GM19395 (cell line): Measurements from ENCODE around the gene RNU6-7.

ENCODE experiments used
- ATAC-seq: cut with Tn5 transposase; IDR thresholded peaks from one replicate; pipeline ENCODE4 v1.9.1; 2021; ENCODE audit warnings: mild to moderate bottlenecking, moderate library complexity; ENCODE audit not compliant: unreplicated experiment

Gene RNU6-7

GRCh38 chr14:32201816-32202490 is at the start of gene RNU6-7:
TSS of gene RNU6-7 (plus strand) at chr14:32202045.
- no peak for ATAC-seq

GRCh38 chr14:32166029-32166428 is 35.8 kb upstream of the RNU6-7 start:
- ATAC-seq = no peak

- ATAC-seq = no peak
Measured at GRCh38 chr14:32166924-32167323, 34.9 kb upstream of the RNU6-7 start.

GRCh38 chr14:32167907-32168306 is 33.9 kb upstream of the RNU6-7 start:
- ATAC-seq = no peak

GRCh38 chr14:32169191-32169590 is 32.7 kb upstream of the RNU6-7 start:
- ATAC-seq = no peak

GRCh38 chr14:32171469-32171868 is 30.4 kb upstream of the RNU6-7 start:
- no peak for ATAC-seq

- ATAC-seq = no peak
Measured at GRCh38 chr14:32183151-32184058, 18.4 kb upstream of the RNU6-7 start.

GRCh38 chr14:32185097-32185496 is 16.7 kb upstream of the RNU6-7 start:
- no peak for ATAC-seq

- ATAC-seq = peak; percentile 69
Measured at GRCh38 chr14:32186248-32186647, 15.6 kb upstream of the RNU6-7 start.

GRCh38 chr14:32189811-32190210 is 12.0 kb upstream of the RNU6-7 start:
- ATAC-seq = no peak

GRCh38 chr14:32190673-32191072 is 11.2 kb upstream of the RNU6-7 start:
- ATAC-seq = no peak

GRCh38 chr14:32192712-32193373 is 9.0 kb upstream of the RNU6-7 start:
- no peak for ATAC-seq

- ATAC-seq = no peak
Measured at GRCh38 chr14:32193532-32193931, 8.3 kb upstream of the RNU6-7 start.

GRCh38 chr14:32195636-32196035 is 6.2 kb upstream of the RNU6-7 start:
- no peak for ATAC-seq

- ATAC-seq = peak; percentile 50
Measured at GRCh38 chr14:32197919-32198318, 3.9 kb upstream of the RNU6-7 start.

- ATAC-seq = peak; percentile 38
Measured at GRCh38 chr14:32200368-32201192, 1.3 kb upstream of the RNU6-7 start.

GRCh38 chr14:32201193-32201815 is 541 bp upstream of the RNU6-7 start:
- peak; percentile 53 for ATAC-seq

- peak; percentile 0 for ATAC-seq
Measured at GRCh38 chr14:32202491-32202997, 699 bp downstream of the RNU6-7 start.

GRCh38 chr14:32202998-32203882 is 1.4 kb downstream of the RNU6-7 start, which contains the start of gene RNU6-8:
TSS of gene RNU6-8 (minus strand) at chr14:32203269.
- peak; percentile 64 for ATAC-seq
